CD14-positive monocyte (primary cell): Measurements from ENCODE around the gene LECT2. TPM values are rescaled to one million over a fixed set of nuclear protein-coding genes. Genes with fewer than 3 reads are reported as not detected.

Experiments used
- DNase-seq, 3 donors: peaks; one replicate each; pipeline ENCODE4 v3.0.0-alpha.2; 2011 to 2022
- H2AFZ ChIP-seq: 2 replicates; pipeline ENCODE4 v1.6.0; 2012; ENCODE audit warnings: mild to moderate bottlenecking, low read depth, low read length, inconsistent platforms; ENCODE audit not compliant: insufficient read depth, poor library complexity, severe bottlenecking
- H3K27ac ChIP-seq, 2 donors: 1 replicate in 1 of 2; 2 replicates in 1 of 2; pipeline ENCODE4 v1.5.1; 2012 to 2013; ENCODE audit warnings: low read length in 2 of 2, control low read depth in 1 of 2, inconsistent platforms in 1 of 2, low read depth in 1 of 2, mild to moderate bottlenecking in 1 of 2
- H3K27me3 ChIP-seq, 2 donors: one replicate each; pipeline versions ENCODE4 v1.6.0 to v1.6.1; 2011 to 2013; ENCODE audit warnings: low read length in 2 of 2; ENCODE audit not compliant: control insufficient read depth in 2 of 2, insufficient read depth in 2 of 2
- H3K36me3 ChIP-seq, 2 donors: replicated peaks in 1 of 2; 1 replicate in 1 of 2; 2 replicates in 1 of 2; pipeline versions ENCODE4 v1.5.1 to v1.6.1; 2012 to 2013; ENCODE audit warnings: low read length in 2 of 2, control low read depth in 1 of 2, inconsistent platforms in 1 of 2, mild to moderate bottlenecking in 1 of 2; ENCODE audit not compliant: insufficient read depth in 2 of 2, control insufficient read depth in 1 of 2
- H3K4me1 ChIP-seq, 2 donors: 1 replicate in 1 of 2; 2 replicates in 1 of 2; pipeline versions ENCODE4 v1.5.1 to v1.6.1; 2012 to 2013; ENCODE audit warnings: low read length in 2 of 2, control low read depth in 1 of 2, inconsistent platforms in 1 of 2, mild to moderate bottlenecking in 1 of 2, moderate library complexity in 1 of 2; ENCODE audit not compliant: insufficient read depth in 2 of 2, control insufficient read depth in 1 of 2
- H3K4me2 ChIP-seq: replicated peaks from 2 replicates; pipeline ENCODE3; 2012; ENCODE audit warnings: low read length, moderate library complexity, mild to moderate bottlenecking; ENCODE audit not compliant: poor library complexity, severe bottlenecking; ENCODE audit errors: extremely low read depth
- H3K4me3 ChIP-seq, 3 experiments: fragments of 200-600 bp in 1 of 3; sonication (generic) in 1 of 3; replicated peaks in 1 of 3; 1 replicate in 2 of 3; 2 replicates in 1 of 3; pipeline ENCODE4 v1.5.1; 2011 to 2013; ENCODE audit warnings: low read length in 3 of 3, mild to moderate bottlenecking in 3 of 3, control low read depth in 2 of 3, low read depth in 2 of 3, inconsistent platforms in 1 of 3, moderate library complexity in 1 of 3
- H3K79me2 ChIP-seq: 2 replicates; pipeline ENCODE4 v1.6.0; 2012; ENCODE audit warnings: mild to moderate bottlenecking, control low read depth, inconsistent platforms, low read length, moderate library complexity; ENCODE audit not compliant: insufficient read depth
- H3K9ac ChIP-seq: 2 replicates; pipeline ENCODE4 v1.6.0; 2017; ENCODE audit warnings: low read length, mild to moderate bottlenecking; ENCODE audit not compliant: insufficient read depth, poor library complexity, severe bottlenecking
- H3K9me3 ChIP-seq, 2 donors: replicated peaks in 1 of 2; 1 replicate in 1 of 2; 2 replicates in 1 of 2; pipeline versions ENCODE4 v1.5.1 to v1.6.1; 2012 to 2013; ENCODE audit warnings: low read length in 2 of 2, control low read depth in 1 of 2; ENCODE audit not compliant: control insufficient read depth in 1 of 2, insufficient read depth in 1 of 2
- H4K20me1 ChIP-seq: 2 replicates; pipeline ENCODE4 v1.6.0; 2012; ENCODE audit warnings: mild to moderate bottlenecking, low read length, control low read depth, moderate library complexity; ENCODE audit not compliant: insufficient read depth
- H3K27ac Mint-ChIP-seq, 7 donors: one replicate each; pipeline ENCODE4 v1.8.0; 2020; ENCODE audit warnings: mild to moderate bottlenecking in 7 of 7, mixed read lengths in 7 of 7, moderate library complexity in 6 of 7, inconsistent platforms in 2 of 7
- H3K27me3 Mint-ChIP-seq, 3 donors: one replicate each; pipeline ENCODE4 v1.8.0; 2021 to 2022; ENCODE audit warnings: low read depth in 3 of 3, mild to moderate bottlenecking in 3 of 3, mixed read lengths in 3 of 3, moderate library complexity in 3 of 3, inconsistent platforms in 1 of 3
- H3K36me3 Mint-ChIP-seq, 2 donors: one replicate each; pipeline ENCODE4 v1.8.0; 2020; ENCODE audit warnings: mixed read lengths in 2 of 2, inconsistent platforms in 1 of 2, mild to moderate bottlenecking in 1 of 2
- H3K4me1 Mint-ChIP-seq: one replicate; pipeline ENCODE4 v1.8.0; 2020; ENCODE audit warnings: mild to moderate bottlenecking, mixed read lengths
- H3K4me3 Mint-ChIP-seq, 2 donors: one replicate each; pipeline ENCODE4 v1.8.0; 2020; ENCODE audit warnings: mild to moderate bottlenecking in 2 of 2, mixed read lengths in 2 of 2, moderate library complexity in 1 of 2
- H3K9me3 Mint-ChIP-seq, 7 donors: one replicate each; pipeline ENCODE4 v1.8.0; 2020 to 2022; ENCODE audit warnings: mixed read lengths in 7 of 7, mild to moderate bottlenecking in 6 of 7, moderate library complexity in 6 of 7, inconsistent platforms in 2 of 7
- WGBS: methylation state at CpG from one replicate; pipeline ENCODE4 v1.1.5; 2013; ENCODE audit warnings: missing lambda C conversion rate; ENCODE audit not compliant: insufficient coverage; 5-methylcytosine and 5-hydroxymethylcytosine counted together
- intact Hi-C, 2 donors: fragments of 100-400 bp; cut with micrococcal nuclease; formaldehyde crosslinking; loops; one replicate each; pipeline versions ENCODE4 v1.15.0 to v1.15.1; 2023
- polyA plus RNA-seq, 3 donors: library from polyadenylated mRNA; depleted of rRNA in 1 of 3; unstranded in 2 of 3; stranded (reverse) in 1 of 3; fragments of 300-500 nt in 2 of 3; fragments of >200 nt in 1 of 3; fragmentation: Illumina TruSeq in 2 of 3; gene quantifications; 1 replicate in 2 of 3; 2 replicates in 1 of 3; pipeline ENCODE4 v1.2.3, GENCODE V29; 2012 to 2021
- TF ChIP-seq, protein P1 (sequence below): fragments of 200-600 bp; IDR thresholded peaks from one replicate; pipeline ENCODE4 v1.8.0; 2022; ENCODE audit warnings: antibody characterized with exemption, mild to moderate bottlenecking

The LECT2 gene
- polyA plus RNA-seq, 3 donors = not detected

GRCh38 chr5:135915466-135916001, 39.2 kb downstream of the LECT2 start:
- TF ChIP-seq, protein P1, sequence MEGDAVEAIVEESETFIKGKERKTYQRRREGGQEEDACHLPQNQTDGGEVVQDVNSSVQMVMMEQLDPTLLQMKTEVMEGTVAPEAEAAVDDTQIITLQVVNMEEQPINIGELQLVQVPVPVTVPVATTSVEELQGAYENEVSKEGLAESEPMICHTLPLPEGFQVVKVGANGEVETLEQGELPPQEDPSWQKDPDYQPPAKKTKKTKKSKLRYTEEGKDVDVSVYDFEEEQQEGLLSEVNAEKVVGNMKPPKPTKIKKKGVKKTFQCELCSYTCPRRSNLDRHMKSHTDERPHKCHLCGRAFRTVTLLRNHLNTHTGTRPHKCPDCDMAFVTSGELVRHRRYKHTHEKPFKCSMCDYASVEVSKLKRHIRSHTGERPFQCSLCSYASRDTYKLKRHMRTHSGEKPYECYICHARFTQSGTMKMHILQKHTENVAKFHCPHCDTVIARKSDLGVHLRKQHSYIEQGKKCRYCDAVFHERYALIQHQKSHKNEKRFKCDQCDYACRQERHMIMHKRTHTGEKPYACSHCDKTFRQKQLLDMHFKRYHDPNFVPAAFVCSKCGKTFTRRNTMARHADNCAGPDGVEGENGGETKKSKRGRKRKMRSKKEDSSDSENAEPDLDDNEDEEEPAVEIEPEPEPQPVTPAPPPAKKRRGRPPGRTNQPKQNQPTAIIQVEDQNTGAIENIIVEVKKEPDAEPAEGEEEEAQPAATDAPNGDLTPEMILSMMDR = no peak
- no peak overlapping the region for H3K9ac ChIP-seq
- Mint-ChIP-seq H3K4me3 (no peak overlapping the region), H3K27ac (no peak overlapping the region), H3K27me3 (peaks cover 29 to 31% (median 30%) of the 10 kb centered on the region in 3 donors), H3K4me1 (no peaks in the 10 kb centered on the region), H3K9me3 (peaks cover 0 to 2% (median 0%) of the 10 kb centered on the region in 7 donors), H3K36me3 (no peaks in the 10 kb centered on the region)
- no peak overlapping the region for H2AFZ ChIP-seq
- no peak for DNase-seq
- 90% methylated on average over 2 of the region's 5 CpGs for WGBS
- no peaks in the 10 kb centered on the region for H3K9me3 ChIP-seq
- no peaks in the 10 kb centered on the region for H4K20me1 ChIP-seq
- H3K27ac ChIP-seq = no peak overlapping the region
- no peaks in the 10 kb centered on the region for H3K4me1 ChIP-seq
- no peak overlapping the region for H3K4me3 ChIP-seq
- no peak overlapping the region for H3K4me2 ChIP-seq
- no peaks in the 10 kb centered on the region for H3K79me2 ChIP-seq
- no peaks in the 10 kb centered on the region for H3K36me3 ChIP-seq
- intact Hi-C loops = no loop called here
- peaks cover 23 to 28% of the 10 kb centered on the region in 2 donors for H3K27me3 ChIP-seq

DNA sequence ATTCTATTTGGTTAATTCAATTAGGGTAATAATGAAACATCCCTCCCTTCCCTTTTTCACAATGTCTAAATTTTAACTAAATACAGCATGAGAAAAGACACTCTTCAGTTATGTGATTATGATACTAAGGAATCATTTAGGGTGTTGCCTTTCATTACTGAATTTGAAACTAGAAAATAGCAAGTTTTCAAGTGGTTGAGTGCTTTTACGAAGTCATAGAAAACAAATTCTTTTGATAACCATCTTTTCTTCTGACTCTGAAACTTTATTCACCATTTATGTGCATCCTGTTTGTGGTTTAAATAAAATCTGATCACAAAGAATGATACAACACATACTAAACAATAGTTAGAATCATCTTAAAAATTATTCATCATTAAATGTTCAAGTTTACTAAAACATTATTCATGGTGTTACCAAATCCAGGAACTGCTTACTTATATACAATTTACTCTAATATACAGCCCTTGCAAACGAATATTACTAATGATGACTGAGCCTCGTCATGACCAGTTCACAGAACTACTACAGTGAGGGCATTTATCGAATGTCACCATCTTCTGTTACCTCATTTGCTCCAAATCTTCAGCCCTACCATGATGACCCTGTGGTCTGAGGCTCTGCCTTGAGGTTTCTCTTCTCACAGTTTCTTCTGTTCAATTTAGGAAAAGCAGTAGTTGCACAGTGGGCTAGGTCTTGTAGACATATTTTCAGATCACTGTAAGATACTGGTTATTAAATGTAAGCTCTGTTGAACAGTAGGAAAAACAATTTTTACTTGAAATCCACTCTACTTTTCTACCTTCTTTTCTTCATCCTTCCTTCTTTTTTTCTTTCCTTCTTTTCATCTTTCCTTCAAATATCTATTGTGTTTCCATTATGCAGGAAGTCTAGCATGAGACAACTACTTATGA, 40.8 kb downstream of the LECT2 start:
- Histone ChIP-seq H2AFZ (no peak overlapping the region), H3K4me2 (no peak overlapping the region), H3K9ac (no peak overlapping the region), H3K4me1 (no peaks in the 10 kb centered on the region), H3K27me3 (peaks cover 15 to 27% of the 10 kb centered on the region in 2 donors), H3K36me3 (no peaks in the 10 kb centered on the region), H3K4me3 (no peak overlapping the region), H3K79me2 (no peaks in the 10 kb centered on the region), H3K27ac (no peak overlapping the region), H3K9me3 (no peaks in the 10 kb centered on the region), H4K20me1 (no peaks in the 10 kb centered on the region)
- H3K4me3 Mint-ChIP-seq = no peak overlapping the region
- TF ChIP-seq, protein P1 = no peak
- no peaks in the 10 kb centered on the region for H3K4me1 Mint-ChIP-seq
- H3K9me3 Mint-ChIP-seq = peaks cover 0 to 2% (median 0%) of the 10 kb centered on the region in 7 donors
- no peaks in the 10 kb centered on the region for H3K36me3 Mint-ChIP-seq
- WGBS = 91% methylated on average over 2 of the region's 4 CpGs
- intact Hi-C loops = no loop called here
- DNase-seq = no peak
- peaks cover 31 to 35% (median 32%) of the 10 kb centered on the region in 3 donors for H3K27me3 Mint-ChIP-seq
- H3K27ac Mint-ChIP-seq = no peak overlapping the region
